ENCODE results near the gene AFAP1. TPM values are rescaled to one million over a fixed set of nuclear protein-coding genes. Genes with fewer than 3 reads are reported as not detected.

AFAP1 gene
- polyA plus RNA-seq, 1 experiment = 48.5 TPM

DNA sequence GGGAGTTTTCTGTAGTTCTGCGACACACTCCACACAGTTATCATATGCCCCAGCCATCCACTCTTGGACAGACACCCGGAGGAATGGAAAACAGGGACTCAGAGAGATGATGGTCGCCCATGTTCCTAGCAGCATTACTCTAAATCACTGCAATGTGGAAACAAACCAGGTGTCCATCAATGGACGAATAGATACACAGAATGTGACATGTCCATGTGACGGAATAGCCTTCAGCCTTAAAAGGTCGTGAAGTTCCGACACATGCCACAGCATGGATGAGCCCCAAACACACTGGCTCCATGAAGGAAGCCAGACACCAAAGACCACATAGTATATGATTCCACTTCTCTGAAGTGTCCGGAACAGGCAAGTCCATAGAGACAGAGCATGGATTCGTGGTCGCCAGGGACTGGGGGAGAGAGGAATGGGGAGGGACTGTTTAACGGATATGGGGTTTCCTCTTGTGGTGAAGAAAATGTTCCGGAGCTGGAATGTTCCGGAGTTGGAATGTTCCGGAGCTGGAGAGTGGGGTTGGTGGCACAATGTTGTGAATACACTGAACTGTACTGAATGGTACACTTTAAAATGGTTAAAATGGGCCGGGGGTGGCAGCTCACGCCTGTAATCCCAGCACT is 28.7 kb upstream of the AFAP1 start:
- Histone ChIP-seq H3K36me3 (ENCODE audit: control insufficient read depth, insufficient read depth, low read length) (no peaks in the 10 kb centered on the region), H3K4me3 (ENCODE audit: low read depth, low read length) (no peak overlapping the region), H3K27me3 (ENCODE audit: control insufficient read depth, insufficient read depth, low read length) (peaks cover 1% of the 10 kb centered on the region; the same call in 1 of the 2 replicates)
- no peak for DNase-seq (ENCODE audit: low read depth)
- TF ChIP-seq, protein P1, sequence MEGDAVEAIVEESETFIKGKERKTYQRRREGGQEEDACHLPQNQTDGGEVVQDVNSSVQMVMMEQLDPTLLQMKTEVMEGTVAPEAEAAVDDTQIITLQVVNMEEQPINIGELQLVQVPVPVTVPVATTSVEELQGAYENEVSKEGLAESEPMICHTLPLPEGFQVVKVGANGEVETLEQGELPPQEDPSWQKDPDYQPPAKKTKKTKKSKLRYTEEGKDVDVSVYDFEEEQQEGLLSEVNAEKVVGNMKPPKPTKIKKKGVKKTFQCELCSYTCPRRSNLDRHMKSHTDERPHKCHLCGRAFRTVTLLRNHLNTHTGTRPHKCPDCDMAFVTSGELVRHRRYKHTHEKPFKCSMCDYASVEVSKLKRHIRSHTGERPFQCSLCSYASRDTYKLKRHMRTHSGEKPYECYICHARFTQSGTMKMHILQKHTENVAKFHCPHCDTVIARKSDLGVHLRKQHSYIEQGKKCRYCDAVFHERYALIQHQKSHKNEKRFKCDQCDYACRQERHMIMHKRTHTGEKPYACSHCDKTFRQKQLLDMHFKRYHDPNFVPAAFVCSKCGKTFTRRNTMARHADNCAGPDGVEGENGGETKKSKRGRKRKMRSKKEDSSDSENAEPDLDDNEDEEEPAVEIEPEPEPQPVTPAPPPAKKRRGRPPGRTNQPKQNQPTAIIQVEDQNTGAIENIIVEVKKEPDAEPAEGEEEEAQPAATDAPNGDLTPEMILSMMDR (IDR thresholded peaks at IDR 0.05; ENCODE audit: insufficient read depth, low read depth, low read length) = no peak
- ChIA-PET CTCF (interaction anchor here (0.8 to 1.4 kb wide), 3 partner anchors 29 to 164 kb away, joined by 3 to 4 read pairs (median 4); partner anchors contain the start of gene AFAP1), POLR2A (no interaction called here)

DNA sequence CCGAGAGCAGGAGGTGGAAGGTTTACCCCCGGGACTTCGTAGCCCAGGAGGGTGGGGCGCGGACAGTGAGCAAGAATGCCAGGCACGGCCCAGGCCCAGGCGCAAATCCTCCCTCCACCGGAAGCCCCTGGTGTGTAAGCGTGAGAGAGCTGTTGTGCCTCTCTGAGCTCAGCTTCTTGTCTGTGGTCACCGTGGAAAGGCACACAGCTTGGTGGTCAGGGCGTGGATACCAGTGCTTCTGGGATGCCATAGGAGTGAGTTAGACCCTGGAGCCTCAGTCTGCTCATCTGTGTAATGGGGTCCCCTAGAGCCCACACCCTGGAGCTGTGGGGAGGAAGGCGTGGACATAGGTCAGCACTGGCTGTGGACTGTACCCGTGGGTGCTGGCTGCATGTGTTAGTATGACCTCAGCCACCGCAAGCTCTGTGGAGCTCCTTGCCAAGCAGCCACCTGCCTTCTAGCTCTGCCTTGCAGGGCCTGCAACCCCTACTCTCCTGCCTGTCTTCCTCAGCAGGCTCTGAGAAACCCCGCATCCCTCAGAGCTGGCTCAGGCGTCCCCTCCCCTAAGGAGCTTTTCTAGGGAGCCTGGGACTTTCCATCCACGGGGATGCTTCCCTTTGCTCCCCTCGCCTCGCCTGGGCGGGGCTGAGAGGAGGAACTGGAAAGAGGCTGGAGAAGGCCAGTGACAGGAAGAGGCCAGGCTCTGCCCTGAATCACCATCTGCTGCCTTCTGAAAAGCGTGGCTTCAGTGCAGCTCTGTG is 28.0 kb upstream of the AFAP1 start:
- Histone ChIP-seq H3K36me3 (ENCODE audit: control insufficient read depth, insufficient read depth, low read length) (no peaks in the 10 kb centered on the region), H3K27me3 (ENCODE audit: control insufficient read depth, insufficient read depth, low read length) (peaks cover 2% of the 10 kb centered on the region; the same call in 1 of the 2 replicates), H3K4me3 (ENCODE audit: low read depth, low read length) (no peak overlapping the region)
- ChIA-PET CTCF (interaction anchor here (0.8 to 1.3 kb wide), 3 partner anchors 20 to 165 kb away, joined by 3 to 4 read pairs (median 4); no protein-coding TSS in a partner anchor), POLR2A (no interaction called here)
- DNase-seq (ENCODE audit: low read depth) = no peak
- TF ChIP-seq, protein P1 (IDR thresholded peaks at IDR 0.05; ENCODE audit: insufficient read depth, low read depth, low read length) = no peak

DNA sequence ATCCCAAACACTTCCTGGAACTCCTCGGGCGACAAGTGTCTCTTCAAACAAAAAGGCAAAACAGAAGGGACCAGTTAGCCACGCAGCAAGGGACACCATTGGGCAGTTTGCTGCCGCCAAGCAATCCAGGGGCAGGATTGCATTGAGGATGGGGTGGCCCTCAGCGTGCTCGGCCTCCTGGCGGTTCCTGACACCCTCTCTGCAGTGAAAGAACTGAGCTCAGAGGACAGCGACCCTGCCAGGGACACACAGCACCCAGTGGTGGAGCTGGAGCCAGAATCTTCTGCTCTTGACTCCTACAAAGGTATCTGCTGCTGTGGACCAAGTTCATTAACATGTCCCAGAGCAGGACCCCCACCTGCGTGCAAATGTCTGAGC is 27.4 kb upstream of the AFAP1 start:
- Histone ChIP-seq H3K36me3 (ENCODE audit: control insufficient read depth, insufficient read depth, low read length) (no peaks in the 10 kb centered on the region), H3K27me3 (ENCODE audit: control insufficient read depth, insufficient read depth, low read length) (peaks cover 4% of the 10 kb centered on the region; the same call in 1 of the 2 replicates), H3K4me3 (ENCODE audit: low read depth, low read length) (no peak overlapping the region)
- ChIA-PET POLR2A (no interaction called here), CTCF (interaction anchor here (0.8 to 1.3 kb wide), 2 partner anchors 21 to 165 kb away, joined by 3 to 4 read pairs; no protein-coding TSS in a partner anchor)
- TF ChIP-seq, protein P1 (IDR thresholded peaks at IDR 0.05; ENCODE audit: insufficient read depth, low read depth, low read length) = no peak
- no peak for DNase-seq (ENCODE audit: low read depth)

GRCh38 chr4:7966281-7967062 is 26.8 kb upstream of the AFAP1 start:
- Histone ChIP-seq H3K4me3 (ENCODE audit: low read depth, low read length) (no peak overlapping the region), H3K36me3 (ENCODE audit: control insufficient read depth, insufficient read depth, low read length) (no peaks in the 10 kb centered on the region), H3K27me3 (ENCODE audit: control insufficient read depth, insufficient read depth, low read length) (peaks cover 4% of the 10 kb centered on the region; the same call in 1 of the 2 replicates)
- ChIA-PET CTCF (interaction anchor here (1.3 kb wide), 1 partner anchor 164 kb away, joined by 4 read pairs; no protein-coding TSS in a partner anchor), POLR2A (no interaction called here)
- DNase-seq (ENCODE audit: low read depth) = no peak
- TF ChIP-seq, protein P1 (IDR thresholded peaks at IDR 0.05; ENCODE audit: insufficient read depth, low read depth, low read length) = no peak

Data from BJ (cell line).